Stimulated activated CD4-positive, alpha-beta T cell treated with anti-CD3 and anti-CD28 coated beads, TNF-alpha, amount 100 ng/mL, for 1 hour (primary cell): ENCODE data around the gene PTPRN2.
"Not testable (repeated sequence)": the region's sequence is repeated elsewhere in the genome, so short reads cannot be mapped to it uniquely, and the experiment has no call there.

Experiments used
- DNase-seq, 3 donors: peaks; one replicate each; pipeline ENCODE4 v3.0.0-alpha.2; 2020; ENCODE audit warnings: low read depth in 3 of 3, low spot score in 1 of 3

Gene PTPRN2

GRCh38 chr7:157793973-157794745, 793.5 kb downstream of the PTPRN2 start:
- DNase-seq = no peak

GRCh38 chr7:157793087-157793353, 794.6 kb downstream of the PTPRN2 start:
- no peak for DNase-seq

GRCh38 chr7:157792241-157793086, 795.2 kb downstream of the PTPRN2 start:
- no peak for DNase-seq

- DNase-seq = no peak
These were observed 796.0 kb downstream of the PTPRN2 start for GRCh38 chr7:157791666-157792065.

- no peak for DNase-seq
These were observed 796.4 kb downstream of the PTPRN2 start for GRCh38 chr7:157791261-157791660.

- DNase-seq = no peak
These were observed 797.7 kb downstream of the PTPRN2 start for GRCh38 chr7:157789942-157790341.

- no peak for DNase-seq
These were observed 798.5 kb downstream of the PTPRN2 start for GRCh38 chr7:157789094-157789493.

- no peak for DNase-seq
These were observed 799.0 kb downstream of the PTPRN2 start for GRCh38 chr7:157788573-157788972.

GRCh38 chr7:157787275-157787701, 800.3 kb downstream of the PTPRN2 start:
- DNase-seq = no peak

- no peak for DNase-seq
These were observed 801.0 kb downstream of the PTPRN2 start for GRCh38 chr7:157786375-157787274.

GRCh38 chr7:157785486-157786186, 802.0 kb downstream of the PTPRN2 start:
- DNase-seq = no peak

GRCh38 chr7:157784979-157785441, 802.6 kb downstream of the PTPRN2 start:
- no peak for DNase-seq

GRCh38 chr7:157784041-157784835, 803.4 kb downstream of the PTPRN2 start:
- DNase-seq = no peak

GRCh38 chr7:157782041-157782440, 805.6 kb downstream of the PTPRN2 start:
- DNase-seq = no peak

- no peak for DNase-seq
These were observed 806.9 kb downstream of the PTPRN2 start for GRCh38 chr7:157780721-157781120.

GRCh38 chr7:157780312-157780711, 807.3 kb downstream of the PTPRN2 start:
- no peak for DNase-seq

- no peak for DNase-seq
These were observed 808.4 kb downstream of the PTPRN2 start for GRCh38 chr7:157779206-157779605.

GRCh38 chr7:157777194-157777762, 810.3 kb downstream of the PTPRN2 start:
- not testable (repeated sequence) for DNase-seq

GRCh38 chr7:157775560-157776332, 811.9 kb downstream of the PTPRN2 start:
- DNase-seq = no peak
